ENCODE results near the gene ANKRD11. TPM values are rescaled to one million over a fixed set of nuclear protein-coding genes. Genes with fewer than 3 reads are reported as not detected.

ANKRD11 gene
- total and polyA plus RNA-seq, 8 donors = 43.9 to 74.0 (median 46.2) TPM

- H3K36me3 ChIP-seq = no peaks in the 10 kb centered on the region
- no peak for DNase-seq
- no peak overlapping the region for H3K4me3 ChIP-seq
- ATAC-seq = no peak
- intact Hi-C loops (cut with DNase I) = no loop called here
- WGBS, 2 donors = 79 to 89% methylated on average over 7 of the region's 7 CpGs
- no peaks in the 10 kb centered on the region for H3K27me3 ChIP-seq
- no peak for FAIRE-seq
- no peak for TF ChIP-seq CTCF (IDR thresholded peaks at IDR 0.05)
- H3K9me3 ChIP-seq = no peaks in the 10 kb centered on the region
- H3K4me1 ChIP-seq = peaks cover 20 to 32% (median 30%) of the 10 kb centered on the region in 3 donors
- H3K27ac ChIP-seq = no peak overlapping the region
These were observed 72.0 kb downstream of the ANKRD11 start for GRCh38 chr16:89418352-89418751.

DNA sequence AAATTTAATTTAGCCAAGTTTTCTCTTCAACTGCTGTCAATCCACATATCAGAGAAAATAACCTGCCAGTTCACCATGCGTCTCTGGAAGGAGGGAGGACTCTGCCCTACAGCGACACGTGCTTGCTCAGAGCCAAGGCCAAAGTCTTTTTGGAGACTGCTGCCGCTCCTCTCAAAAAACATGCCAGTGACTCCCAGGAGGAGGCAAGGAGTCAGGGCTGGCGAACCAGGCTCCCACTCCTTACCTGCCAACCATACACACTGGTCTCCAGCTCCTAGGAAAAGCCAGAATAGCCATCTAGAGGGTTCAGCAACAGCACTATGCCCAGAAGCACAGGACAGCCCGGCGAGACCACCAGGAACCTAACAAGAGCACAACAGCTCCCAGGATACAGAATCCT, 73.0 kb downstream of the ANKRD11 start:
- Histone ChIP-seq H3K36me3 (no peaks in the 10 kb centered on the region), H3K4me1 (peaks cover 21 to 37% (median 30%) of the 10 kb centered on the region in 3 donors), H3K27me3 (no peaks in the 10 kb centered on the region), H3K27ac (peak overlapping the region in 1 of 4 donors; percentile 18), H3K4me3 (no peak overlapping the region), H3K9me3 (no peaks in the 10 kb centered on the region)
- TF ChIP-seq CTCF (IDR thresholded peaks at IDR 0.05) = no peak
- DNase-seq = peak in 1 of 6 donors; percentile 37
- intact Hi-C loops (cut with DNase I) = no loop called here
- no peak for FAIRE-seq
- ATAC-seq = peak; percentile 67 to 83 (median 72)
- 31 to 36% methylated on average over 7 of the region's 7 CpGs for WGBS, 2 donors

DNA sequence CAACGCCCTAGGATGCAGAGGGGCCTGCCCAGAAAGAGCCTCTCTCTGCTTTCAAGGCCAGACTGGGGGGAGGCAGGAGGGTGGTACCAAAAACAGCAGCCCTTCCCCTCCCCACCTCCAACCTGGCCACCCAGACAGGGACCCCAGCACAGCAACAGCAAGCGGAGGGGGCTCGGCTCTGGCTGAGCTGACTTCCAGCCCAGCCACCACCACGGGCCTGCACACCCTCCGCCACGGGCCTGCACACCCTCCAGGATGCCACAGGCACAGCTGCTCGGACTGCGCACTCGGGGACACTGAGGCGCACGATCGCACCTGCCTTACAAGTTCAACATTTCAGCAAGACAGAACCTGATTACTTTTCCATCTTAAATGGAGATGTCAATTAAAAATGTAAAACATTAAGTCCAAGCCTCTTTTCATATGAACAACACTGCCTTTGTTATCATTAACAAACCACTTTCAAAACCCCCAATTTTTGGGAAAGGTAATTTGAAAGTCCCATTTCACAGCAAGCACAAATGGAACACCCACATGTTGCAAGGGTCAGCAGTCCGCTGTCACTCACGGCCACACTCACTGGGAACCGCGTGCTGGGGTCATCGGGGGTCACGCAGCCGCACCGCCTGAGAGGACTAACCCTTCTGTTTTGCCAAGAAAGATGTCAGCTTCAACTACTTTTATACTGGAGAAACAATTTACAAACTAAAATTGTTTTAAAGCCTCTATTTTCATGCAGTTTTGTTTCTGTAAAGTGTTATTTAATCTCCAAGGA, 76.4 kb downstream of the ANKRD11 start:
- H3K4me1 ChIP-seq = peaks cover 43 to 62% (median 56%) of the 10 kb centered on the region in 3 donors
- WGBS, 2 donors = 76 to 83% methylated on average over 20 of the region's 20 CpGs
- H3K36me3 ChIP-seq = no peaks in the 10 kb centered on the region
- no peak overlapping the region for H3K4me3 ChIP-seq
- no peak overlapping the region for H3K27ac ChIP-seq
- FAIRE-seq (no peak), DNase-seq (no peak), ATAC-seq (no peak)
- TF ChIP-seq CTCF (IDR thresholded peaks at IDR 0.05) = no peak
- intact Hi-C loops (cut with DNase I) = no loop called here
- no peaks in the 10 kb centered on the region for H3K9me3 ChIP-seq
- H3K27me3 ChIP-seq = no peaks in the 10 kb centered on the region

GRCh38 chr16:89412811-89413210, 77.5 kb downstream of the ANKRD11 start:
- ATAC-seq (no peak), DNase-seq (no peak), FAIRE-seq (no peak)
- intact Hi-C loops (cut with DNase I) = no loop called here
- 40 to 41% methylated on average over 4 of the region's 4 CpGs for WGBS, 2 donors
- no peaks in the 10 kb centered on the region for H3K36me3 ChIP-seq
- no peaks in the 10 kb centered on the region for H3K27me3 ChIP-seq
- no peaks in the 10 kb centered on the region for H3K9me3 ChIP-seq
- H3K4me1 ChIP-seq = peaks cover 48 to 69% (median 64%) of the 10 kb centered on the region in 3 donors
- H3K27ac ChIP-seq = no peak overlapping the region
- no peak for TF ChIP-seq CTCF (IDR thresholded peaks at IDR 0.05)
- no peak overlapping the region for H3K4me3 ChIP-seq

DNA sequence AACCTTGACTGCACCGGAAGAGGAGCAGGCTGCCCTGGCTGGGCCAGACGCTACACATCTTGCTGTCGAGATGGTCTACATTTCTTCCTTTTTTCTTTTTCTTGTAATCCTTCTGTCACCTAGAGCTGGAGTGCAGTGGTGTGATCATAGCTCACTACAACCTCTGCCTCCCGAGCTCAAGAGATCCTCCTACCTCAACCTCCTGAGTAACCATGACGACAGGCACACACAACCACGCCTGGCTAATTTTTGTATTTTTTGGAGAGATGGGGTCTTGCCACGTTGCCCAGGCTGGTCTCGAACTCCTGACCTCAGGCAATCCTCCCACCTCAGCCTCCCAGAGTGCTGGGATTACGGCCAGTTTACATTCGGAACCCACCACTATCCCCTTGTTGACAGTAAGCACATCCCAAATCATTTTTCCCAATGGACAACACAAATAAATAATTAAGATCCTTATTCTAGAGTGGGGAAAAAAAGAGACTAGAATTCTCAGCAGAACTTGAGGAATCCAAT, 79.0 kb downstream of the ANKRD11 start:
- no peaks in the 10 kb centered on the region for H3K27me3 ChIP-seq
- no peak for TF ChIP-seq CTCF (IDR thresholded peaks at IDR 0.05)
- peak overlapping the region; percentile 48 to 71 (median 54) for H3K27ac ChIP-seq
- H3K4me1 ChIP-seq = peaks cover 40 to 68% (median 64%) of the 10 kb centered on the region in 3 donors
- H3K36me3 ChIP-seq = no peaks in the 10 kb centered on the region
- ATAC-seq (no peak), DNase-seq (no peak), FAIRE-seq (no peak)
- H3K4me3 ChIP-seq = no peak overlapping the region
- intact Hi-C loops (cut with DNase I) = no loop called here
- 43 to 44% methylated on average over 10 of the region's 10 CpGs for WGBS, 2 donors
- H3K9me3 ChIP-seq = no peaks in the 10 kb centered on the region

All from pancreas (tissue), 10 donors.